ENCODE results near the gene TNIP2. TPM values are rescaled to one million over a fixed set of nuclear protein-coding genes. Genes with fewer than 3 reads are reported as not detected.
A peak's percentile ranks its signal among the peaks of the same experiment; 100 is the strongest.

Gene TNIP2
- total and polyA plus RNA-seq, 2 of the 13 experiments (the other 11 are each of a cell fraction or from before 2014, with no cell fraction given) = 25.6 to 38.0 TPM

DNA sequence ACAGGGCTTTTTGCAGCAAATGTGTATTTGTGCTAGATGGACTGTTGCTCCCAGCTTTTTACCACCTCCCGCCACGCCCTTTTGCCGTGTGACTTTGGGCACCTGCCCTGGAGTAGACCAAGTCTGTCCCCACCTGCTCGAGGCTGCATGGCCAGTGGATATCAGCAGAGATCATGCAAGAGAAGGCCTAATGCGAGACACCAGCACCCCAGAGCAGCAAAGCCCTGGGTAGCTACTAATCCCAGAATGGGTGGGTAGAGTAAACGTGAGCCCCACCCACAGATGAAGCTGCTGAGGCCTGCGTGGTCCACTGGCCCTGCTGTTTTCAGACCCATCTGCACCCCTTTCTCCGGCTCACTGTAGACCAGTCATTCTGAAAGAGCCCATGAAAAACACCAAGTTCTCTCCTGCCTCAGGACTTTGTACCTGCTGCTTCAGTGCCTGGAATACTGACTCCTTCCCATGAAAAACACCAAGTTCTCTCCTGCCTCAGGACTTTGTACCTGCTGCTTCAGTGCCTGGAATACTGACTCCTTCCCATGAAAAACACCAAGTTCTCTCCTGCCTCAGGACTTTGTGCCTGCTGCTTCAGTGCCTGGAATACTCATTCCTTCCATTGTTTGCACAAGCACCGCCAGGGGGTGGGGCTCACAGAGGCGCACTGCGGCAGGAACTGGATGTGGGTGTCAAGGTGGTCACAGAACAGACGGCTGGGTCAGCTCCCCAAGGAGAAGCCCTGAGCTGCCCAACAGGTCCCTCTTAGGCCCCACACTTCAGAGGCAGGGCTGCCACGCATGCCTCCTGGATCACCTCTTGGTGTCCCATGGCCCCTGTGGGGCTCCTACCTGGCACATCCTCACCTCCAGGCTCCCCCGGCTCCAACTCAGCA, 5.1 kb upstream of the TNIP2 start (continued):
- peak; percentile 43 for TF ChIP-seq HNRNPLL (IDR thresholded peaks at IDR 0.05; ENCODE audit: low read depth, low read length, poor library complexity, severe bottlenecking)
- 0 out of 2 replicates have a peak, but pooled peaks have one; percentile 2 for TF ChIP-seq POGZ (CRISPR knock-in tag; IDR thresholded peaks at IDR 0.05)
- no peak; the same call in 1 of the 2 replicates for TF ChIP-seq CBX5 (CRISPR knock-in tag; IDR thresholded peaks at IDR 0.05; ENCODE audit: borderline replicate concordance)
- TF ChIP-seq, protein P1, sequence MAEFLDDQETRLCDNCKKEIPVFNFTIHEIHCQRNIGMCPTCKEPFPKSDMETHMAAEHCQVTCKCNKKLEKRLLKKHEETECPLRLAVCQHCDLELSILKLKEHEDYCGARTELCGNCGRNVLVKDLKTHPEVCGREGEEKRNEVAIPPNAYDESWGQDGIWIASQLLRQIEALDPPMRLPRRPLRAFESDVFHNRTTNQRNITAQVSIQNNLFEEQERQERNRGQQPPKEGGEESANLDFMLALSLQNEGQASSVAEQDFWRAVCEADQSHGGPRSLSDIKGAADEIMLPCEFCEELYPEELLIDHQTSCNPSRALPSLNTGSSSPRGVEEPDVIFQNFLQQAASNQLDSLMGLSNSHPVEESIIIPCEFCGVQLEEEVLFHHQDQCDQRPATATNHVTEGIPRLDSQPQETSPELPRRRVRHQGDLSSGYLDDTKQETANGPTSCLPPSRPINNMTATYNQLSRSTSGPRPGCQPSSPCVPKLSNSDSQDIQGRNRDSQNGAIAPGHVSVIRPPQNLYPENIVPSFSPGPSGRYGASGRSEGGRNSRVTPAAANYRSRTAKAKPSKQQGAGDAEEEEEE (CRISPR knock-in tag; IDR thresholded peaks at IDR 0.05; ENCODE audit: borderline replicate concordance) = no peak
- no peak for TF ChIP-seq ZNF549 (CRISPR knock-in tag; IDR thresholded peaks at IDR 0.05)
- no peak for TF ChIP-seq NFKBIZ (CRISPR knock-in tag; IDR thresholded peaks at IDR 0.05)
- TF ChIP-seq, protein P2, sequence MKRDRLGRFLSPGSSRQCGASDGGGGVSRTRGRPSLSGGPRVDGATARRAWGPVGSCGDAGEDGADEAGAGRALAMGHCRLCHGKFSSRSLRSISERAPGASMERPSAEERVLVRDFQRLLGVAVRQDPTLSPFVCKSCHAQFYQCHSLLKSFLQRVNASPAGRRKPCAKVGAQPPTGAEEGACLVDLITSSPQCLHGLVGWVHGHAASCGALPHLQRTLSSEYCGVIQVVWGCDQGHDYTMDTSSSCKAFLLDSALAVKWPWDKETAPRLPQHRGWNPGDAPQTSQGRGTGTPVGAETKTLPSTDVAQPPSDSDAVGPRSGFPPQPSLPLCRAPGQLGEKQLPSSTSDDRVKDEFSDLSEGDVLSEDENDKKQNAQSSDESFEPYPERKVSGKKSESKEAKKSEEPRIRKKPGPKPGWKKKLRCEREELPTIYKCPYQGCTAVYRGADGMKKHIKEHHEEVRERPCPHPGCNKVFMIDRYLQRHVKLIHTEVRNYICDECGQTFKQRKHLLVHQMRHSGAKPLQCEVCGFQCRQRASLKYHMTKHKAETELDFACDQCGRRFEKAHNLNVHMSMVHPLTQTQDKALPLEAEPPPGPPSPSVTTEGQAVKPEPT (CRISPR knock-in tag; IDR thresholded peaks at IDR 0.05; ENCODE audit: low read depth) = no peak
- no peak for TF ChIP-seq CENPT (CRISPR knock-in tag; IDR thresholded peaks at IDR 0.05; ENCODE audit: low read depth)
- TF ChIP-seq ZNF235 (CRISPR knock-in tag; IDR thresholded peaks at IDR 0.05; ENCODE audit: borderline replicate concordance) = no peak
- TF ChIP-seq ZFP41 (CRISPR knock-in tag; IDR thresholded peaks at IDR 0.05; ENCODE audit: borderline replicate concordance) = 0 out of 2 replicates have a peak, but pooled peaks have one; percentile 50
- TF ChIP-seq RORA (CRISPR knock-in tag; IDR thresholded peaks at IDR 0.05) = no peak
- no peak for TF ChIP-seq ZFP36 (IDR thresholded peaks at IDR 0.05; ENCODE audit: borderline replicate concordance, low read depth, low read length, partially characterized antibody)
- no peak for TF ChIP-seq GFI1 (CRISPR knock-in tag; IDR thresholded peaks at IDR 0.05; ENCODE audit: borderline replicate concordance)
- no peak; the same call in 1 of the 2 replicates for TF ChIP-seq ZNF615 (CRISPR knock-in tag; IDR thresholded peaks at IDR 0.05; ENCODE audit: borderline replicate concordance)
- TF ChIP-seq ZNF724P (CRISPR knock-in tag; IDR thresholded peaks at IDR 0.05; ENCODE audit: borderline replicate concordance) = no peak
- TF ChIP-seq RBFOX2 (IDR thresholded peaks at IDR 0.05; ENCODE audit: low read depth, low read length) = no peak
- no peak for TF ChIP-seq ZNF530 (CRISPR knock-in tag; IDR thresholded peaks at IDR 0.05; ENCODE audit: low read depth)
- no peak for TF ChIP-seq NFIB (CRISPR knock-in tag; IDR thresholded peaks at IDR 0.05; ENCODE audit: borderline replicate concordance)
- no peak for TF ChIP-seq MZF1 (CRISPR knock-in tag; IDR thresholded peaks at IDR 0.05; ENCODE audit: borderline replicate concordance)
- TF ChIP-seq ZFP36L2 (CRISPR knock-in tag; IDR thresholded peaks at IDR 0.05) = no peak
- no peak for TF ChIP-seq TARDBP (CRISPR knock-in tag; IDR thresholded peaks at IDR 0.05)
- TF ChIP-seq IKZF4 (CRISPR knock-in tag; IDR thresholded peaks at IDR 0.05; ENCODE audit: borderline replicate concordance, low read depth, not compliant biosample characterization) = no peak
- TF ChIP-seq ZSCAN22 (CRISPR knock-in tag; IDR thresholded peaks at IDR 0.05) = no peak
- TF ChIP-seq ZNF124 (CRISPR knock-in tag; IDR thresholded peaks at IDR 0.05) = no peak
- no peak for TF ChIP-seq ZNF3 (CRISPR knock-in tag; IDR thresholded peaks at IDR 0.05)
- no peak for TF ChIP-seq ARHGAP35 (CRISPR knock-in tag; IDR thresholded peaks at IDR 0.05; ENCODE audit: borderline replicate concordance)
- 0 out of 2 replicates have a peak, but pooled peaks have one; percentile 40 for TF ChIP-seq ARNTL (CRISPR knock-in tag; IDR thresholded peaks at IDR 0.05)
- TF ChIP-seq ZKSCAN1 (IDR thresholded peaks at IDR 0.05; ENCODE audit: low read length) = no peak
